ENCODE results near the gene TNRC6C.
"Not testable (repeated sequence)": the region's sequence is repeated elsewhere in the genome, so short reads cannot be mapped to it uniquely, and the experiment has no call there.

The TNRC6C gene

DNA sequence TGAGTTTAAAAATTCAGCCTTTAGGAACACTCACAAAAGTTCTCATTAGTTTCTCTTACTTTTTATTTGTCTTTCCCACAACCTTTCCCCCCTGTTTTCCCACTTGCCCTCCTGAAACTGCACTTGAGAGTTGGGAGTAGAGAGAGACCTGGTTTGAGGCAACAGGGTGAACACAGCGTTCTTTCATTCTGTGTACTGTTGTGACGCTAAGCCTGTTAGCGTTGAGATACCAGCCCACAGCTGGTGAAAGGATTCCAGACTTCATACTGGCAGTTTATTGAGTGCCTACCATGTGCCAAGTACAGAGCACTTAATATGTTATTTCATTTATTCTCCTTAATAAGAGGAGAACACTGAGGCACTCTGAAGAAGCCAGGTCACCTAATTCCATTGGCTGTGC is 10.3 kb downstream of the TNRC6C start:
- no peak for DNase-seq

- not testable (repeated sequence) for DNase-seq
These were observed 13.8 kb downstream of the TNRC6C start for GRCh38 chr17:77972271-77972670.

DNA sequence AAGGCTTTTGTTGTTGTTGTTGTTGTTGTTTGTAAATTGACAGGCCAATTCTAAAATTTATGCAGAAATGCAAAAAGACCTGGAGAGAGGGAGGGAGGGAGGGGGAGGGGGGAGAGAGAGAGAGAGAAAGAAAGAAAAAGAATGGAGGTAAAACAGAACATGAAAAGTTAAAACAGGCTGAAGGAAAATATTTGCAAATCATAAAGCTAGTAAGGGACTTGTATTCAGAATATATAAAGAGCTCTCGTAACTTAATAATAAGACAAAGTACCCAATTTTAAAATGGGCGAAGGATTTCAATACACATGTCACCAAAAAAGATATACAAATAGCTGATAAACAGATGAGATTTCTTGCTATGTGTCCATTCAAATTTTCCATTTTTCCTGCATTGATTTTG is 15.4 kb downstream of the TNRC6C start:
- no peak for DNase-seq

DNA sequence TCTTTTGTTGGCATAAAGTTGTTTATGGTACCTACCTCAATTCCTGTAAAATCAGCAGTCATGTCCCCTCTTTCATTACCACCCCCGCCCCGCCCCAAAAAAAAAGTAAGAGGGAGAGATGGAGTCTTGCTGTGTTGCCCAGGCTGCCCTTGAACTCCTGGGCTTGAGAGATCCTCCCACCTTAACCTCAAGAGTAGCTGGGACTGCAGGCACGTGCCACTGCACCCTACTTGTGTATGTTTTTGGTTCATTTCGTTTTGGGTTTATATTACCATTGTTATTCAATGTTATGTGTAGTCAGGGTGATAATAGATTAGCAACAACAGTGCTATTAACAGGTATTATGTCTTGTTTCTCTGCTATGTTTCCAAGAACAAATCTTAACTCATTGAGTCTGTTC is 15.9 kb downstream of the TNRC6C start:
- DNase-seq: no peak

- DNase-seq: not testable (repeated sequence)
These were observed 23.9 kb downstream of the TNRC6C start for GRCh38 chr17:77982430-77982829.

DNA sequence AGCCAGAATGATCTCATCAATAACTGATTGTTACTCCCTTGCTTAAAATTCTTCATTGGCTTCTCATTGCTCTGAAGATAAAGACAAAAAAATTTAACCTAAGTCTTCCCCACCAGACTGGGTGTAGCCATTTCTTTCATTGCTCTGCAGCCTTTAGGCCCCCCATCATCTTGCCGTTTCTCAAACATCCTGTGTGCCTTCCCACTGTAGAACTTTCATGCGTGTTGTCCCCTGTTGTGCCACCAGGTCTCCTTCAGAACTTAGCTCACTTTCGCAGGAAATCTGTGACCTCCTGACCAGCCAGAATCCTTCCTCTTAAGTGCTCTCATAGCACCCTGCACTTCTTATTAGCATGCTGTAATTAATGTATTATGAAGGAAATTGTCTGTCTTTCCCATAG is 31.8 kb downstream of the TNRC6C start:
- no peak for DNase-seq

- not testable (repeated sequence) for DNase-seq
These were observed 35.2 kb downstream of the TNRC6C start for GRCh38 chr17:77993735-77994134.

- DNase-seq: no peak
These were observed 36.8 kb downstream of the TNRC6C start for GRCh38 chr17:77995146-77995852.

GRCh38 chr17:77996256-77996655 is 37.8 kb downstream of the TNRC6C start:
- DNase-seq: no peak

- DNase-seq: no peak
These were observed 41.1 kb downstream of the TNRC6C start for GRCh38 chr17:77999413-78000173.

DNA sequence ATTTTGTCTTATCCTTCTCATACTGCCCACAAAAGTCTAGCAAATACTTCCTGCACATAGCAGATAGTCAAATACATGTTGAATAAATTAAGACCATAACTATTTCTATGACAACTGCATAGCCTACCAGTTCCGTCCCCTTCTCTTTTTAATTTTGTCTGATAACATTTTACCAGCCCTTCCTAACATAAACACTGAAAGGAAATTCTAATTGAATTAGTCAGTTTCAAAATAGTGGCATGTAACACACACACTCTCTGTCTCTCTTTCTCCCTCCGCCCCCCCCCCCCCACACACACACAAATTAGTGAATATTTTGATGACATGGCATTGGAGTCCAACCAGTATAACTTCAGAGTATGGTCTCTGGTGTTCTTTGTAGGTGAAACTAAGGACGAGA is 41.8 kb downstream of the TNRC6C start:
- DNase-seq: no peak

- DNase-seq: no peak
These were observed 42.7 kb downstream of the TNRC6C start for GRCh38 chr17:78001182-78001581.

DNA sequence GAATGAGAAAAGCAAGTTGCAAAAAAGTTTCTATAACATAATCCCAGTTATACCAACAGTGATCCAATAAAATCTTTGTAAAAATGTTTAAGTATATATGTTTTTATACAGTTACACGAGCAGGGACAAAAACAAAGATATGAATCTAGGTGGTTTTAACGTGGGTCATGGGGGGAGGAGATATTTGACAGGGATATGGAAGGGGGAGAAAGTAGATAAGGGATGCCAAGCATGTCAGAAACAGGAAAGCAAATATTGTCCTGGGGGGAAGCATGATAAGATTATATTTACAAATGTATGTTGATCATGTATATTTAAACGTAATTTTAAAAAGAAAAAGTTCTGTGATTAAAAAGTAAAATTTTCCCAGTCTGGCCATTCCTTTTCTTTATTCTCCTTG is 43.1 kb downstream of the TNRC6C start:
- no peak for DNase-seq

- DNase-seq: no peak
These were observed 43.7 kb downstream of the TNRC6C start for GRCh38 chr17:78002166-78002565.

DNA sequence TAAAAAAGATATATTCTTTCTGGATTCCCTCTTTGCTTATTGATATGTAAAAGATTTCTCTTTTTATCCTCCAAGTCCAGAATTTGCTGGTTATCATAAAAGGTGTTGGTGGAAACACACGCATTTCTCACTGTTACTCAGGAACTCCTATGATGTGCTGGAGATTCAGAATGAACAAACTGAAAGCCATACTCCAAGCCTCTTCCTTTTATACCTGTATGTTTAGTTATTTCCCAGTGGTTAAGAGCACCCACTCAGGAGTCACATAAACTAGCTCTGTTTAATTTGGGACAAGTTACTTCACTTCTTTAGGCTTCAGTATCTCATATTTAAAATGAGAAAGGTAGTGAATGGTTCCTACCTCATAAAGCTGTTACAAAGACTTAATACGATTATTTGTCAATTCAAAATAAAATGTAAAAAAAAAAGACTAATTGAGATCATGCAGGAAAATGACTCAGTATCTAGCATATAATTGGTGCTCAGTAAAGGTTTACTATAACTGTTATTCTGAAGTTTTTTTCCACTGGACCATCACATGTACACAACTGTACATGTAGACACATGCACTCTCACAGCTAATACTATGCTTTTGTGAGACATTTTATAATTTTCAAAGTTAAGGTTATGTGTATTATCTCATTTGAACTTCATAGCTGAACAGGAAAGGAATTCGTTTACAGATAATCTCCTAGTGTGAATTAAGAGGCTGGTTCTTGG is 47.1 kb downstream of the TNRC6C start:
- DNase-seq: no peak

DNA sequence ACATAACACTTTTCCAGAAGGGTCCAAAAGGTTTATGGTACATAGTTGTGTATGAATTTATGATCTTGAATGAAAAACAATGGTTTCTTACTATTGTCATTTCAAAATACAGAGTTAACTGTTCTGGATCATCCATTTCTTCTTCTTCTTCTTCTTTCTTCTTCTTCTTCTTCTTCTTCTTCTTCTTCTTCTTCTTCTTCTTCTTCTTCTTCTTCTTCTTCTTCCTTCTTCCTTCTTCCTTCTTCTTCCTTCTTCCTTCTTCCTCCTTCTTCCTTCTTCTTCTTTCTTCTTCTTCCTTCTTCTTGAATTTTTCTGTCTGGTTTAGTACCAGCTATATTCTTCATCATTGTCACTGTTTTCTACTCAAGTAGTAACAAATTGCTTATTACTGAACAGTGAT is 47.8 kb downstream of the TNRC6C start:
- DNase-seq: no peak

GRCh38 chr17:78007647-78008046 is 49.1 kb downstream of the TNRC6C start:
- DNase-seq: no peak

DNA sequence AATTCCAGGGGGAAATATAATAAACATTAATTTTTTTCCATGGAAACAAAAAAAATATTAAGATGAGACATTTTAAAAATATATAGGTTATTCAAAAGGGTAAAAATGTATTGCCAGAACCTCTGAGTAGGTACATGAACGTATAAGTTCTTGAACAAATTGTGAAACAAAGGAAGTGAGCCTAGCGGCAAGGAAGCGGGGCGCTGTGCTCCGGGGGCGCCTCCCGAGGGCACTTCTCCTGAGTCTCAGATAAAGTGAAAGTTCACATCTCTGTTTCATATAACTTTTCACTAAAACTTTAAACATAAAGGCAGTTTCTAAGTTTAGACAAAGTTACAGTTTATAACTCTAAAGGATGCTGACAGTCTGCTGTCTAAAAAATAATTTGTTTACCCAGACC is 52.3 kb downstream of the TNRC6C start:
- no peak for DNase-seq

- DNase-seq: no peak
These were observed 53.9 kb downstream of the TNRC6C start for GRCh38 chr17:78012428-78012827.

GRCh38 chr17:78013683-78014467 is 55.4 kb downstream of the TNRC6C start:
- DNase-seq: peak; percentile 50

DNA sequence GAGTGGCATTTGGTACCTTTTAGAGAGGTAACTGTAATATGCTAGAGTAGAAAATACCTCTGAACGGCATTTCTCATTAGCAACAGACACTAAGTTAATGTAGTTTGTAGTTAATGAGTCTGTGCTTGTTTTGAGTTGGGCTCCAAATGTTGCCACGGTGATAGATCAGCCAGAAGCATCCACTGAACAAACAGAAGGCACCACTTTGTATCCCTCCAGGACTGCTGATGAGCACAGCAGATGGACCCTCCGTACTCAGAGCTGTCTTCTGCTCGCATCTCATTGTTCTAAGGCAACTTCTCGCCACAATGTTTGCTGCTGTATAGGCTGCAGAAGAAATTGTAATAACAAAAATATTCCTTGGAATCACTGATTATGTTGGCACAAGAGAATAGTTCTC is 56.1 kb downstream of the TNRC6C start:
- DNase-seq: no peak

GRCh38 chr17:78016852-78017251 is 58.3 kb downstream of the TNRC6C start:
- DNase-seq: no peak

GRCh38 chr17:78019367-78019975 is 61.0 kb downstream of the TNRC6C start:
- peak; percentile 13 for DNase-seq
